HG03469 (cell line): Measurements from ENCODE around the gene PCDHGB6.
"Not testable (repeated sequence)": the region's sequence is repeated elsewhere in the genome, so short reads cannot be mapped to it uniquely, and the experiment has no call there.

Experiments
- ATAC-seq: cut with Tn5 transposase; IDR thresholded peaks from one replicate; pipeline ENCODE4 v1.9.1; 2021; ENCODE audit warnings: mild to moderate bottlenecking, moderate library complexity, moderate number of reproducible peaks; ENCODE audit not compliant: unreplicated experiment

Gene PCDHGB6

GRCh38 chr5:141388661-141389060, 19.2 kb upstream of the PCDHGB6 start:
- no peak for ATAC-seq

GRCh38 chr5:141389153-141390042, 18.4 kb upstream of the PCDHGB6 start:
- ATAC-seq, result no peak

GRCh38 chr5:141392429-141393198, 15.2 kb upstream of the PCDHGB6 start, which contains the start of gene PCDHGA8:
TSS of gene PCDHGA8 (plus strand) at chr5:141392633. CDS start at chr5:141392814, 181 bp downstream.
- no peak for ATAC-seq

- ATAC-seq, result no peak
Measured at GRCh38 chr5:141393267-141393666, 14.6 kb upstream of the PCDHGB6 start.

- not testable (repeated sequence) for ATAC-seq
Measured at GRCh38 chr5:141394401-141395187, 13.2 kb upstream of the PCDHGB6 start.

- ATAC-seq, result not testable (repeated sequence)
Measured at GRCh38 chr5:141397756-141398551, 9.9 kb upstream of the PCDHGB6 start, which contains the start of gene PCDHGB5. TSS of gene PCDHGB5 (plus strand) at chr5:141397947. CDS start at chr5:141398128, 181 bp downstream.

GRCh38 chr5:141398608-141399007, 9.2 kb upstream of the PCDHGB6 start:
- no peak for ATAC-seq

- ATAC-seq, result no peak
Measured at GRCh38 chr5:141399555-141400258, 8.1 kb upstream of the PCDHGB6 start.

GRCh38 chr5:141402553-141403243, 5.1 kb upstream of the PCDHGB6 start, which contains the start of gene PCDHGA9:
TSS of gene PCDHGA9 (plus strand) at chr5:141402778. CDS start at chr5:141402953, 175 bp downstream.
- ATAC-seq, result no peak

- no peak for ATAC-seq
Measured at GRCh38 chr5:141403387-141403786, 4.4 kb upstream of the PCDHGB6 start.

- no peak for ATAC-seq
Measured at GRCh38 chr5:141409598-141410306, 1.9 kb downstream of the PCDHGB6 start.

GRCh38 chr5:141411575-141411974, 3.8 kb downstream of the PCDHGB6 start:
- ATAC-seq, result no peak

GRCh38 chr5:141412854-141413539, 5.2 kb downstream of the PCDHGB6 start, which contains the start of gene PCDHGA10:
TSS of gene PCDHGA10 (plus strand) at chr5:141412987. CDS start at chr5:141413176, 189 bp downstream.
- peak; percentile 54 for ATAC-seq

GRCh38 chr5:141413540-141414069, 5.8 kb downstream of the PCDHGB6 start:
- ATAC-seq, result no peak

GRCh38 chr5:141414548-141415274, 6.9 kb downstream of the PCDHGB6 start:
- not testable (repeated sequence) for ATAC-seq

- ATAC-seq, result not testable (repeated sequence)
Measured at GRCh38 chr5:141415275-141415618, 7.4 kb downstream of the PCDHGB6 start.
